CD4-positive, alpha-beta T cell treated with Interleukin-21 for 1 hour (primary cell): ENCODE measurements around the gene PTPRA.

Experiments
- DNase-seq: peaks from one replicate; pipeline ENCODE4 v3.0.0-alpha.2; 2020

Gene PTPRA

GRCh38 chr20:3082955-3083952, 210.0 kb downstream of the PTPRA start:
- DNase-seq = no peak

DNA sequence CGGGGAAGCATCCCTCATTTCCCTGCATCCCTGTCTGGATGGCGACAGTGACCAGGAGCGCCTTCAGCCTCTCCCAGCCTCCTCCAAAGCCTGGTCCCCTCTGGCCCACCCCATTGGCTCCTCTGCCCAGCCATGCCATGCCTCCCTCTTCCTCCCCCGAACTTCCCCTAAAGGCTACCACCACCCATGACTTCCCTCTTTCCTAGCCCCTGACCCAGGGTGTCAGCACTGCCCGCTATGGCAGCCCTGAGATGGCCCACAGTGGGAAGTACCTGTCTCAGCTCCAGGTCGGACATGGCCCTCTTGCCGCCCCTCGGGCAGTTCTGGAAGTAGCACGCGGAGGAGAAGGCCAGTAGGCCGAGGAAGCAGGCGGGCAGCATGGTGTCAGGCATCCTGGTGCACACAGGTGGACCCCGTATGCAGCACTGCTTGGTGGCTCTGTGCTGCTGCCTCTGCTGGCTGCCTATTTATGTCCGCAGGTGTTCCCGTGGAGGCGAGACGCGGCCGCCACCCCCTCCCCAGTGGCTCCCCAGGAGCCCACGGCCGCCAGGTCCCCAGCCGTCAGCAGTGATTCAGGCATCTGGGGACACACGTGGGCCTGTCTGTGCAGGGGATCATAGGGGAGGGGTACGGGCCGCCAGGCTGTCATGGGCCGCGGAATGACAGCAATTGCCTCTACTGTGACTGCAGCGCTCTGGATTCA, 211.2 kb downstream of the PTPRA start, which contains the start of gene AVP:
Gene AVP, minus strand, starts transcription at position 442 of the 703 bp plus-strand sequence. Its CDS starts 50 bp downstream, at position 392.
- DNase-seq = no peak

DNA sequence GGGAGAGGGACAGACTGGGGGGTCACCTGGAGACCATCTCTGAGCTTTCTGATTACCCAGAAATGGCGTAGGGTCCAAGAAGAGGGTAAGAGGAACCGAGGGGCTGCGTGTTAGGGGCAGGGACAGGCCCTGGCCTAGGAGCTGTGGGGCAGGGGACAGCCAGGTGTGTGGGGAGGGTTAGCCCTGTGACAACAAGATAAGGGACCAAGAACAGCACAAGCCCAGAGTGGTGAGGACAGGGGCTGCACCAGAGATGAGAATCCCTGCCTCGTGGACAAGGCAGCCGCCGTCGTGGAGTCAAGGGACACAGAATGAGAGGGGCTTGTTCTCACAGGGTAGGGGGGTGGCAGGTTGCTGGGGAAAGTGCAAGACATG, 211.7 kb downstream of the PTPRA start:
- DNase-seq = no peak

DNA sequence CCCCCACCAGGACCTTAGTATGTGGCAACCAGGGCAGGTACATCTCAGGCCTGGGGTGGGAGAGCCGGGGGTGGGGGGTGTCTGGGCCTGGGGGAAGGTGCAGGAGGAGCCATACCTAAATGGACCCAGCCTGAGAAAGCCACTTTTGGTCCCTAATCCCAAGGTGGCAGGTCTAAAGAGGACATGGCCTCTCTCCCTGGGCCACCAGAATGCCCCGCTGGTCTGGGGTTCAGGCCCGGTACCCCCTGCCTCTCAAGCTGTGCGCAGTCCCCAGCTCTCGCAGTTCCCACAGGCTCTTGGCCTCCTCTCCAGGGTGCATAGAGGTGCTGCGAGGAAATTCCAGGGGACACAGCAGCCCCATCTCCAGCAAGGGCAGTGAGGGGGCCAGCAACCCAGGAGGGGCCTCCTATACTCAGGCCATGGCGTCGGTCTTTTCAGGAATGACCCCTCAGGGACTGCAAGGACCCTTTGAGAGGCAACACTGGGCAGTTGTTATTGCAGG, 212.3 kb downstream of the PTPRA start:
- DNase-seq = no peak

GRCh38 chr20:3088031-3088430, 214.8 kb downstream of the PTPRA start:
- no peak for DNase-seq
